Kidney tubule cell (primary cell): ENCODE data around the gene MKX.
"Not testable (repeated sequence)": the region's sequence is repeated elsewhere in the genome, so short reads cannot be mapped to it uniquely, and the experiment has no call there.

Source experiments
- DNase-seq: peaks from one replicate; pipeline ENCODE4 v3.0.0-alpha.2; 2018; ENCODE audit warnings: low spot score

MKX gene

DNA sequence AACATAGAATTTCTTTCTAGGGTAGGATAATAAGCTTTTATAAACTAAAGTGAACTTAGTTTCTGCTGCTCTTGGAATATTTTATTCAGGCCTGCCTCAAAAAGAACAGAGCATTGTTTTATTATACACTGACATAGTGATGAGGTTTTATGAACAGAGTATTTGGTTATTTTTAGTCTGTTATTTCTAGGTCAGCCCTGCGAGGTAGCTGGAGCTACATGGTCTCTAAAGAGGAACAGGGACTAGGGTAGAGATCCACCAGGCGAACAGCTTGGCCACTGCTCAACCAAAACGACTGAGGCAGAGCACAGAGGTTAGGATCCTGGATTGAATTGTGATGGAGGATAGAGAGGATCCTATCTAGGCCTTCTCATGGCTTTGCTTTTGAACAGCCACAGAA lies 53.0 kb downstream of the MKX start:
- DNase-seq = no peak

- no peak for DNase-seq
These were observed 56.6 kb downstream of the MKX start for GRCh38 chr10:27688991-27689390.

DNA sequence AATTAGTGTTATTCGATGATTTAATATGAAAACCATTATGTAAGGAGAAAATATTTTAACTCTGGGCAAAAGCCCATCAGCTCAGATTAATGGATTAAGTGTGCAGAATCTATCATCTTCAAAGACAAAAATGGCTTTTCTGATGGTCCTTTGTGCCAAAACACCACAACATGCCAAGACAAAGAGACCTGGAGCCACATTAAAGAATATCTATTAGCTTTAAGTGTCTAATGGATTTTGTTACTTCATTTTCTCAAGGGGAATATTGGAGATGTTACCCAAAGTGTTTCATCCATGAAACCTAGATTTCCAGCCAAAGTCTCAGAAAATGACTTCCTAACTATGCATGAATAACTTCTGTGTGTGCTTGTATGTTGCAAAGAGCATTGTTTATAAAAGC lies 57.3 kb downstream of the MKX start:
- DNase-seq = no peak

- no peak for DNase-seq
These were observed 57.9 kb downstream of the MKX start for GRCh38 chr10:27687743-27688142.

DNA sequence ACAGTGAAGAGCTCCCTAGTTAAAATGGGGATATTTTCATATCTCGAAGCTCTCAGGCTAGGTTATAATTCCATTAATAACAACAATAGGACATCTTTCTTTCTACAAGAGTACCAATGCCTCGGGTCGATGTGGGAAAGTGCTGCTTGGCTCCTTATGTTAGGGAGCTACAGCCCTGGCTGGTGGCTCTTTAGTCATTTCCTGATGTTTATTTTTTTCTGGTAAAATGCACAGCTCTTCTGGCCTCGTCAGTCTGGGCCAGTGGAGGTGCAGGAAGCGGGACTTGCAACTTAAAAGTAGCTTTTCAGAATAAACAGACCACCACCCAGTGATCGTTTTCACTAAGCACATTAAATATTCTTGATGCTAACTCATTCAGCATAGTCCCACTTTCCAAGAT lies 58.3 kb downstream of the MKX start:
- no peak for DNase-seq

DNA sequence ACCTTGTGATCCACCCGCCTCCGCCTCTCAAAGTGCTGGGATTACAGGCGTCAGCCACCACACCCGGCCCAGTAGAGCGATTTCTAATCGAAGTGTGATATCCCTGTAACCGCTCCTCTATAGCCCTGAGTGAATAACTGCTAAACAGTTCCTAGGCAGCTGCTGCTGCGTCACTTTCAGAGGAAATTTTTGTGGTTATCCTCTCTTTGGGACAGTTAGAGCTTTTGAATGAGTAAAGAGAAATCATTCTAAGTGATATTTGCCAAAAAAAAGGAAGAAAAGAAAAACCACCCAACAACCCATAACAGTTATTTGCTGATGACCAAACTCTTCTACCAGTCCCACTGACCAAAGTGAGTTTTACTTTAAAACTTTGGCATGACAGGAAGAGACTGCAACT lies 59.9 kb downstream of the MKX start:
- DNase-seq = no peak

DNA sequence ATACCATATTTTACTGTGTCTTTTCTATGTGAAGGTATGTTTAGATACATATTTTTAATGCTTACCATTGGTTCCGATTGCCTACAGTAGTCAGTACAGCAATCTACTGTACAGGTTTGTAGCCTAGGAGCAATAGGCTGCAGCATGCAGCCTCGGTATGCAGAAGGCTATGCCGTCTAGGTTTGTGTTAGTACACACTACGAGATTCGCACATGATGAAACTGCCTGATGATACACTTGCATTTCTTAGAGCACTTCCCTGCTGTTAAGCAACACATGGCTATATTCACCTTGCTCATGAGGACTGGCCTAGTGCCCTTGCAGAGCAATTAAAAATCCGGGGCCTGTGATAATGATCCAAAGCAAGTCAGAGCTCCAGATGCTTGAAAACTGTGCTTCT lies 62.4 kb downstream of the MKX start:
- DNase-seq = no peak

GRCh38 chr10:27681795-27682194 lies 63.8 kb downstream of the MKX start:
- not testable (repeated sequence) for DNase-seq

GRCh38 chr10:27680691-27681605 lies 64.7 kb downstream of the MKX start:
- no peak for DNase-seq

- DNase-seq = no peak
These were observed 65.5 kb downstream of the MKX start for GRCh38 chr10:27680006-27680557.

DNA sequence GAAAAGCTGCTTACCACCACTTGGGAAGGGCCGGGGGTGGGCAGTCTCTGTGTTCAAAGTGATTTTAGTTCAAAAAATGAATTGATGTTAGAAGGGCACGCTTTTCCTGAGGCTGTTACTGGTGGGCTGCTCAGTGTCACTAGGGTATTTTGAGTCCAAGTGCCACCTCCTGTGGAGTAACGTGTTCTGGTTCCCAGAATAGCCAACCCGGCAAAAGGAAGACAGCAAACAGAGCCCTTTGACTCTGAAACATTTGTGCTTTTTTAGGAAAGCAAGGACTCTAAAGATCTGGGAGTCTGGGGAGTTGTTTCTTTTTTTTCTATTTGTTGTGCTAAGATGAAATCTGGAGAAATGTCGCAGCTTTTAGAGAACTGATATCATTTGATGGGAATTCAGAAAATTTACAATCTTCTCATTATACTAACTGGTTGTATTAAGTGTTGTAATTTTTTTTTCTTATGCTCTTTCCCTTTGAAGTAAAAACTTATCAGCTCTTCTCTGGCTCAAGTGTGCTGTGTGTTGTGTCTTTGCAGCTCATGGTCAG lies 66.2 kb downstream of the MKX start:
- no peak for DNase-seq

GRCh38 chr10:27678166-27678565 lies 67.5 kb downstream of the MKX start:
- no peak for DNase-seq

DNA sequence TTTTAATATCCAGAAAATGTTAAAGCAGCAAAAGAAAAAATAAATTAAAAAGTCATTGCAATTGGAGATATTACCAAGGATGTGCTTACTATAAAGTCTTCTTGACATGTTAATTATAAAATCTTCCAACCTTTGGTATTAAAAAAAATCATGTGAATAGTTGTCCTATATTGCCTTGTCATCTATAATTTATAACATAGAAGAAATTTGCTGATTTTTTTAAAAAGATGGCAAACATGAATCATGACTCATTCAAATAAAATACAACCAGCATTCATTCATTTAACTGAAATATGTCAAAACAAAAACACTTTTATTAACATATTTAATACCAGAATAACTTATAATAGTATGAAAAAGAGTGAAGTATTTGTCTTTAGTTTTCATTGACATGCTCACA lies 72.6 kb downstream of the MKX start:
- DNase-seq = no peak

GRCh38 chr10:27671821-27672220 lies 73.8 kb downstream of the MKX start:
- no peak for DNase-seq

- DNase-seq = no peak
These were observed 81.2 kb downstream of the MKX start for GRCh38 chr10:27664461-27664860.

- no peak for DNase-seq
These were observed 82.0 kb downstream of the MKX start for GRCh38 chr10:27663621-27664020.

DNA sequence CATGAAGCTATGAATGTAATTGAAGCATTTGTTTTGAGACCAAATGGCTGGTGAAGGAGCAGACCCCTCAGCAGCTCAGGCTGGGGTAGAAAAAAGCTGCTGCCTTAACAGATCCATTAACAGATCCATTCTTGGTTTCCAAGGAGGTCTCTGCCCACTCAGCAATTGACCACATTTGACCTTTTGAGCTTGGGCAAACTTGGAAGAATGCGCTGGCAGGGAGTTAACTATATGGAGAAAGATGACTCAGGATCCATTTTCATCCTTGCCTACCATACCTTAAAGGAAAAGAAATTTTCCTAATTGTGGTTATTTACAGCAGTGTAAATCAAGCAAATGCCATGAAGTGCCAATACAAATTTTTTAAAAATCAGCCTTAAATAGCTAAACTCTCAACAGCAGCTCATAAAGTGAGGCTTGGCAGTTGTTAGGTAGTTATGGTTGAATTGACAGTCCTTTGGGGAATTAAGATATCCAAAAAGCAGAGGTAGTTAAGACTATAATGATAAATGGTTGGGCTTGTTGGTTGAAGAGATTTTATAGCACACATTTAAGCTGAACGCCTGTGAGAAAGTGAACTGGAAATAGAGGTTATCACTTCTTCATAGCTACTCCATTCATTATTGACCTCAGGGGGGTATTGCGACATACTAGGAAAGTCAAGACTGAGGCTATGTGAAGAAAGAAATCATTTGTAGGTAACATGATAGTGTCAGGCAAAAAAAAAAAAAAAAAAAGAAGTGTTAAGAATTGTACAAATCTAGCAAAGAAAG lies 83.9 kb downstream of the MKX start:
- DNase-seq = peak; percentile 24

- no peak for DNase-seq
These were observed 84.9 kb downstream of the MKX start for GRCh38 chr10:27660711-27661110.

- DNase-seq = no peak
These were observed 85.4 kb downstream of the MKX start for GRCh38 chr10:27660268-27660667.

GRCh38 chr10:27659786-27660185 lies 85.8 kb downstream of the MKX start:
- peak; percentile 31 for DNase-seq

- DNase-seq = peak; percentile 90
These were observed 86.8 kb downstream of the MKX start for GRCh38 chr10:27658788-27659187.

GRCh38 chr10:27655296-27655695 lies 90.3 kb downstream of the MKX start:
- DNase-seq = no peak

- no peak for DNase-seq
These were observed 91.3 kb downstream of the MKX start for GRCh38 chr10:27654284-27654683.
